ENCODE results near the gene FAM120A. TPM values are rescaled to one million over a fixed set of nuclear protein-coding genes. Genes with fewer than 3 reads are reported as not detected.

FAM120A gene
- total RNA-seq, 1 donor from 2014 or later: 57.3 TPM

DNA sequence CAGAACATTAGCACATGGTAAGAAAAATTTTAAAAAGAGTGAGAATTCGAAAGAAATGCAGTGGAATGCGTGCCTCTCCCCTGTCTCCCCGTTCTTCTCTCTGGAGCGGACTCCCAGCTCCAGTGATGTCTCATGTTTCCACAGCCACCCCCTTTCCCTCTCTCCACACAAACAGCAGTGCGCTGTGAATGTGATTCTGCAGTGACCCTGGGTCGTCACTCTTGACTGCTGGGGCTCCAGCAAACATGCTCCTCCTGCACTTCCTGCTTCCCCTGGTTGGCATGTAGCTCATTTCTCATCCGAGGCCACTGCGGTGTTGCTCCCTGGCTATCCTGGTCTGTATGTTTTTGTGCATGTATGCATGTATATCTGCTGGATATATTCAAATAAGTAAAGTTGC, 138.2 kb downstream of the FAM120A start:
- Mint-ChIP-seq H3K27me3 (ENCODE audit: low read depth) (no peaks in the 10 kb centered on the region), H3K36me3 (ENCODE audit: low read depth) (peaks cover 6% of the 10 kb centered on the region), H3K4me1 (peaks cover 40% of the 10 kb centered on the region), H3K27ac (ENCODE audit: unreplicated experiment) (no peak overlapping the region), H3K4me3 (peak overlapping the region; percentile 4), H3K9me3 (no peaks in the 10 kb centered on the region)
- TF ChIP-seq, protein P1, sequence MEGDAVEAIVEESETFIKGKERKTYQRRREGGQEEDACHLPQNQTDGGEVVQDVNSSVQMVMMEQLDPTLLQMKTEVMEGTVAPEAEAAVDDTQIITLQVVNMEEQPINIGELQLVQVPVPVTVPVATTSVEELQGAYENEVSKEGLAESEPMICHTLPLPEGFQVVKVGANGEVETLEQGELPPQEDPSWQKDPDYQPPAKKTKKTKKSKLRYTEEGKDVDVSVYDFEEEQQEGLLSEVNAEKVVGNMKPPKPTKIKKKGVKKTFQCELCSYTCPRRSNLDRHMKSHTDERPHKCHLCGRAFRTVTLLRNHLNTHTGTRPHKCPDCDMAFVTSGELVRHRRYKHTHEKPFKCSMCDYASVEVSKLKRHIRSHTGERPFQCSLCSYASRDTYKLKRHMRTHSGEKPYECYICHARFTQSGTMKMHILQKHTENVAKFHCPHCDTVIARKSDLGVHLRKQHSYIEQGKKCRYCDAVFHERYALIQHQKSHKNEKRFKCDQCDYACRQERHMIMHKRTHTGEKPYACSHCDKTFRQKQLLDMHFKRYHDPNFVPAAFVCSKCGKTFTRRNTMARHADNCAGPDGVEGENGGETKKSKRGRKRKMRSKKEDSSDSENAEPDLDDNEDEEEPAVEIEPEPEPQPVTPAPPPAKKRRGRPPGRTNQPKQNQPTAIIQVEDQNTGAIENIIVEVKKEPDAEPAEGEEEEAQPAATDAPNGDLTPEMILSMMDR (conservative IDR thresholded peaks at IDR 0.05): no peak
- DNase-seq (ENCODE audit: low read depth, low spot score): no peak

DNA sequence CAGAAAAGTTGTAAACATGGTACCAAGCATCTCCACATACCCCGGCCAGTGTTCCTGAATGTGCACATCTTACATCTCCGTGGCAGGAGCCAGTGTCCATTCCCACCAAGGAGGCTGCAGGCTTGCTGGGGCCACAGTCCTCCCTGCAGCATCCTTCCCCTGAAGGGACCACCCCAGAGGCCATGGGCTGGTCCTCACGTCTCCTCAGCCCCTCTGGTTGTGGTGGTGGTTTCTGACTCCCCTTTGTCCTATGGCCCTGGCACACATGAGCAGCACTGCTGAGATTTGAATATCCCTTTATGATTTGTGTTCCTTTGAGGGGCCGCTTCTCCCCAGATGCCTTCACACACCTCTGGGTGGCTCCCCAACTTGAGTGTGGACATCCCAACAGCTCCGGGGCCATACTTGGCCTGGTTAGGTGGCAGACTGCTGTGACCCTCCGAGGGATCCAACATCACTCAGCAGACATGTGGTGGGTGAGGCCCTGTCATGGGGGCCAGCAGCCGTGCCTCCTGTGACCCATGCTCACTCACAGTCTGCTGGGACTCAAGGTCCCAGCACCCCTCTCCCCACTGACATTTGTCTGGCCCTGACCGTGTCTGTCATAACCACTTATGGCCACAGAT, 139.2 kb downstream of the FAM120A start:
- Mint-ChIP-seq H3K27me3 (ENCODE audit: low read depth) (no peaks in the 10 kb centered on the region), H3K27ac (ENCODE audit: unreplicated experiment) (no peak overlapping the region)
- DNase-seq (ENCODE audit: low read depth, low spot score): no peak

DNA sequence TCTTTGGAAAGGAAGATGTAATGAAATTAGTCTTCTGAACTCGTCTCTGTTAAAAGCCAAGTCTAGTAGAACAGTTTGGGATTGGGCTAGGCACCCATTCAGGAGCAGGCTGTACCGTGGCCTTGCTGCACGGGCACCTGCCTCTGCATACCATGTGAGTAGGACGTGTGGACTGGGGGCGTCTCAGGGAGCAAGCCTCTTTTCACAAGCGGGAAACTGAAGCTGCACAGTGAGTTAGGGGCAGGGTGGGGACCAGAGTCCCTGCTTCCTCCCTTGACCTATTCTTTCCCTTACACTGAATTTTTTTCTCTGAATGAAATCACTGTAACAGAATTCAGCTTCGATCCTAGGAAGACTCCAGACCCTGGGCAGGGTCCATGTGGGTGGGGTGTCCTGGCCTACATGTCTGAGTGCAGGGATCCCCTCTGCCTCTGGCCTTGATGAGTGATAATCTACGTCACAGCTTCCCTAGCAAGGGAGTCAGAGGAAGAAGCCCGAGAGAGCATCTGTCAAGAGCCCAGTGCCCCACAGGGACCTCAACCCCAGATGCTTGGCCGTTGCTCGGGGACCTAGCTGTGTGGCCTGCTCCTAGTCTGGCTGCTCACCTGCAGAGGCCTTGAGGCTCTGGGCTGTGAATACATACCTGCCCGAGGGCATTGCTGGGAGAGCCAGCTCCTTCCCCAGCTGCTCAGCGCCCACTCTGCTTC, 140.0 kb downstream of the FAM120A start:
- TF ChIP-seq, protein P1 (conservative IDR thresholded peaks at IDR 0.05): no peak
- Mint-ChIP-seq H3K4me1 (peaks cover 43% of the 10 kb centered on the region), H3K36me3 (ENCODE audit: low read depth) (no peaks in the 10 kb centered on the region), H3K27ac (ENCODE audit: unreplicated experiment) (peak overlapping the region; percentile 95), H3K9me3 (no peaks in the 10 kb centered on the region), H3K27me3 (ENCODE audit: low read depth) (no peaks in the 10 kb centered on the region), H3K4me3 (no peak overlapping the region)
- no peak for DNase-seq (ENCODE audit: low read depth, low spot score)

More for the DNA sequence above, 139.2 kb downstream of the FAM120A start:
- Mint-ChIP-seq H3K9me3 (no peaks in the 10 kb centered on the region), H3K4me1 (peaks cover 40% of the 10 kb centered on the region), H3K4me3 (no peak overlapping the region), H3K36me3 (ENCODE audit: low read depth) (no peaks in the 10 kb centered on the region)
- TF ChIP-seq, protein P1 (conservative IDR thresholded peaks at IDR 0.05): no peak

DNA sequence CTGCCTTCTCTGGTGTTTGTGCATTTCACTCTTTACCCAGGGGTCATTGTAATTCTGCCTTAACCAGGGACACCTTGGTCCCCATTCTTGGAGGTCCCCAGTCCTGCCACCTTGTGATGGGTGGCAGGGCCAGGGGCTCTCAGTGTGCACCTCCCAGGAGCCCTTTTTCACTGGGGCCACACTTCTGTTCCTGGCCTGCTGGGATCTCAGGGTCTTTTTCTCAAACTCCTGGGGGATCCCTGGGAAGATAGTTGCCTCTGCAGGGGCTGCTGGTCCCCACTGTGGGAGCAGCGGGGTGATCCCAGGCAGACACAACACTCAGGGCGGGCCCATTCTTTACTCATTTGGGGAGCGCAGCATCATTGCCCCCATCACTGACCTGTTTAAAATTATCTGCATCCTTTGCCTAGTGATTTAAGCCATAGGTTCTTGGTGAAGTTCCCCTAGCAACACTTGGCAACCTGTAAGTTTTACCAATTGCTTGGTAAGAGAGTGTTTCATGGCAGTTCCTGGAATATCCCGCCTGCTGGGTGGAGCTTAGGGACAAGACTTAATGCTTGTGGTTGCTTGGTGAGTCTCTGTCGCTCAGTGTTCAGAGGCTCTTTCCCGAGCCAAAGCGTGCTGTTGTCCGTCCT, 140.6 kb downstream of the FAM120A start:
- no peak for DNase-seq (ENCODE audit: low read depth, low spot score)
- Mint-ChIP-seq H3K4me3 (no peak overlapping the region), H3K4me1 (peaks cover 39% of the 10 kb centered on the region), H3K27me3 (ENCODE audit: low read depth) (no peaks in the 10 kb centered on the region), H3K36me3 (ENCODE audit: low read depth) (no peaks in the 10 kb centered on the region), H3K9me3 (no peaks in the 10 kb centered on the region), H3K27ac (ENCODE audit: unreplicated experiment) (peak overlapping the region; percentile 57)
- TF ChIP-seq, protein P1 (conservative IDR thresholded peaks at IDR 0.05): no peak

DNA sequence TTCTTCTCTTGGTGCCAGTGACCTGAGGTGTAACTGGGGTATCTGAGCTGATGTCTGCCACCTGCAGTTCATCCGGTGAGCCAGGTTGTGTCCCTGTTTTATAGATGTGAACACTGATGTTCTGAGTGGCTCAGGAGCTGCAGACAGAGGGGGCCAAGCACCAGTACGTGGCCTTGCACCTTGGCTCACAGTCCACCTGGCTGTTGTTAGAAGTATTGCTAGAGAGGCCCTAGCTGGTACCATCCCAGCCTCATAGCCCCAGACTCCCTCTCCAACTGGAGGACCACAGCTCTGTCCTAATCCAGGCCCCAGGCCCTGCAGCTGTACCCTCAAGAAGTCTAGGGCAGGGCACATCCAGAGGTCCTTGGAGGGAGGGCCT, 141.1 kb downstream of the FAM120A start:
- Mint-ChIP-seq H3K27me3 (ENCODE audit: low read depth) (no peaks in the 10 kb centered on the region), H3K4me3 (no peak overlapping the region), H3K9me3 (no peaks in the 10 kb centered on the region), H3K4me1 (peaks cover 39% of the 10 kb centered on the region), H3K27ac (ENCODE audit: unreplicated experiment) (peak overlapping the region; percentile 57), H3K36me3 (ENCODE audit: low read depth) (no peaks in the 10 kb centered on the region)
- TF ChIP-seq, protein P1 (conservative IDR thresholded peaks at IDR 0.05): peak; percentile 30
- no peak for DNase-seq (ENCODE audit: low read depth, low spot score)
